Lung (tissue), 12 donors: ENCODE results near the gene TWNK. TPM values are rescaled to one million over a fixed set of nuclear protein-coding genes. Genes with fewer than 3 reads are reported as not detected.

ENCODE experiments used
- ATAC-seq: fragments of 200-7000 bp; cut with Tn5 transposase; one replicate; pipeline ENCODE4 v1.9.1; 2020; ENCODE audit warnings: moderate number of reproducible peaks; ENCODE audit not compliant: insufficient read depth, low FRiP score
- DNase-seq, 3 donors: peaks; one replicate each; pipeline ENCODE4 v3.0.0-alpha.2; 2013 to 2017
- H3K27ac ChIP-seq, 2 donors: one replicate each; pipeline ENCODE4 v1.5.1; 2013; ENCODE audit warnings: mild to moderate bottlenecking in 2 of 2, moderate library complexity in 2 of 2, control low read depth in 1 of 2, inconsistent platforms in 1 of 2, low read depth in 1 of 2, low read length in 1 of 2
- H3K27me3 ChIP-seq, 3 donors: one replicate each; pipeline ENCODE4 v1.5.1; 2013; ENCODE audit warnings: low read length in 2 of 3; ENCODE audit not compliant: control insufficient read depth in 3 of 3, insufficient read depth in 3 of 3
- H3K36me3 ChIP-seq, 4 donors: one replicate each; pipeline ENCODE4 v1.5.1; 2013; ENCODE audit warnings: low read length in 4 of 4, mild to moderate bottlenecking in 1 of 4, moderate library complexity in 1 of 4; ENCODE audit not compliant: control insufficient read depth in 4 of 4, insufficient read depth in 4 of 4
- H3K4me1 ChIP-seq, 5 donors: one replicate each; pipeline ENCODE4 v1.5.1; 2013; ENCODE audit warnings: low read length in 5 of 5, mild to moderate bottlenecking in 2 of 5, moderate library complexity in 1 of 5; ENCODE audit not compliant: control insufficient read depth in 5 of 5, insufficient read depth in 5 of 5
- H3K4me3 ChIP-seq: one replicate; pipeline ENCODE4 v1.5.1; 2013; ENCODE audit warnings: mild to moderate bottlenecking, control low read depth, moderate library complexity
- H3K9ac ChIP-seq, 2 donors: one replicate each; pipeline ENCODE4 v1.5.1; 2013; ENCODE audit warnings: low read length in 2 of 2, control low read depth in 1 of 2; ENCODE audit not compliant: insufficient read depth in 1 of 2
- H3K9me3 ChIP-seq, 4 donors: one replicate each; pipeline ENCODE4 v1.5.1; 2013; ENCODE audit warnings: low read length in 3 of 4, mild to moderate bottlenecking in 1 of 4, moderate library complexity in 1 of 4; ENCODE audit not compliant: control insufficient read depth in 4 of 4, insufficient read depth in 3 of 4
- CTCF ChIP-seq: IDR thresholded peaks from 2 replicates; pipeline ENCODE4 v1.5.1; 2012; ENCODE audit warnings: mild to moderate bottlenecking; ENCODE audit errors: control extremely low read depth, extremely low read depth
- WGBS, 2 donors: extraction: QIAGEN DNeasy Blood & Tissue Kit; methylation state at CpG; one replicate each; pipeline ENCODE4 v1.1.7; 2013; 5-methylcytosine and 5-hydroxymethylcytosine counted together
- polyA plus RNA-seq, 2 donors: library from polyadenylated mRNA; stranded (reverse); fragments of 200-250 nt; gene quantifications; one replicate each; pipeline ENCODE4 v1.2.1, GENCODE V29; 2013
- total RNA-seq, 2 donors: library from RNA; depleted of rRNA in 1 of 2; stranded (reverse); fragments of >200 nt in 1 of 2; gene quantifications; one replicate each; pipeline ENCODE4 v1.2.1, GENCODE V29; 2014 to 2021
- donor health status: control.
- donor health status: control.
- donor health status: Bipolar disorder and iron deficiency.
- donor health status: healthy.
- donor health status: DM: yes; HTN: yes; CAD: no.

TWNK gene
- total and polyA plus RNA-seq, 4 donors, result 3.9 to 8.3 (median 5.6) TPM

DNA sequence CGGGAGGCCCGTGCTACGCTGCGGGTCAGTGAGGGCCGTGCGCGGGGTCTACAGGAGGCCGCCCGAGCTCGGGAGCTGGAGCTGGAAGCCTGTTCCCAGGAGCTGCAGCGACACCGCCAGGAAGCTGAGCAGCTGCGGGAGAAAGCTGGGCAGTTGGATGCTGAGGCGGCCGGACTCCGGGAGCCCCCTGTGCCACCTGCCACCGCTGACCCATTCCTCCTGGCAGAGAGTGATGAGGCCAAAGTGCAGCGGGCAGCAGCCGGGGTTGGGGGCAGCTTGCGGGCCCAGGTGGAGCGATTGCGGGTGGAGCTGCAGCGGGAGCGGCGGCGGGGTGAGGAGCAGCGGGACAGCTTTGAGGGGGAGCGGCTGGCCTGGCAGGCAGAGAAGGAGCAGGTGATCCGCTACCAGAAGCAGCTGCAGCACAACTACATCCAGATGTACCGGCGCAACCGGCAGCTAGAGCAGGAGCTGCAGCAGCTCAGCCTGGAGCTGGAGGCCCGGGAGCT is 19.3 kb downstream of the TWNK start:
- H3K27me3 ChIP-seq, result no peaks in the 10 kb centered on the region
- no peaks in the 10 kb centered on the region for H3K9me3 ChIP-seq
- 91% methylated on average over 31 to 33 of the region's 33 CpGs for WGBS, 2 donors
- ATAC-seq (no peak), DNase-seq (peak in 1 of 3 donors; percentile 31)
- TF ChIP-seq CTCF, result no peak
- H3K36me3 ChIP-seq, result peaks cover 0 to 42% (median 31%) of the 10 kb centered on the region in 4 donors
- no peak overlapping the region for H3K27ac ChIP-seq
- no peak overlapping the region for H3K9ac ChIP-seq
- no peak overlapping the region for H3K4me3 ChIP-seq
- peaks cover 5 to 39% (median 14%) of the 10 kb centered on the region in 5 donors for H3K4me1 ChIP-seq

DNA sequence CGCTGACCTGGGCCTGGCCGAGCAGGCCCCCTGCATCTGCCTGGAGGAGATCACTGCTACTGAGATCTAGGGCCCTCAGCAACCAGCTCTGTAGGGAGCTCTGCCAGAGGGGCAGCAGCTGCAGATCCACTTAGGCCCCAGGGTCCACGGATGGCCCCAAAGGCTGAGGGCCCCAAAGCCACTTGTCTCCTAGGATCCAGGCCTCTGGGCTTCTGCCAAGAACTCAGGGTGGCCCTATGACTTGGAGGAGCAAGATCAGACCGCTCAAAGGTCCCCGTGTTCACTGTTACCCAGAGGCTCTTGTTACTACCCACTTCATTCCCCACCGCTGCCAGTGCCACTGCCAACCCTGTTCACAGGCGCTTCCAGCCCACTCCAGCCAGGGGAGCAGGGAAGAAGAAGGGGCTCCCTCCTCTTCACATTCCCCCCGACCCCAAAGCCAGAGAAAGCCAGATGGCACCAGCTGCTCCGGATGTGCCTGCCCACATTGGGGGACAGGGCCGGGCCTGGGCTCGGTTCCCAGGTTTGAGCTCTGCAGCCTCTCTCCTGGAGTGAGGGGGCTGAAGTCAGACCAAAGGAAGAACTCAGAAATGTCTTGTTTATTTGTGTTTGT is 19.9 kb downstream of the TWNK start:
- peak; percentile 89 to 91 (median 91) for DNase-seq
- peak overlapping the region in 1 of 2 donors; percentile 13 for H3K9ac ChIP-seq
- peaks cover 0 to 37% (median 13%) of the 10 kb centered on the region in 5 donors for H3K4me1 ChIP-seq
- H3K4me3 ChIP-seq, result no peak overlapping the region
- no peak for TF ChIP-seq CTCF
- 62 to 68% methylated on average over 11 of the region's 11 CpGs for WGBS, 2 donors
- ATAC-seq, result no peak
- no peaks in the 10 kb centered on the region for H3K9me3 ChIP-seq
- peaks cover 0 to 37% (median 31%) of the 10 kb centered on the region in 4 donors for H3K36me3 ChIP-seq
- peak overlapping the region in 1 of 2 donors; percentile 35 for H3K27ac ChIP-seq
- no peaks in the 10 kb centered on the region for H3K27me3 ChIP-seq

DNA sequence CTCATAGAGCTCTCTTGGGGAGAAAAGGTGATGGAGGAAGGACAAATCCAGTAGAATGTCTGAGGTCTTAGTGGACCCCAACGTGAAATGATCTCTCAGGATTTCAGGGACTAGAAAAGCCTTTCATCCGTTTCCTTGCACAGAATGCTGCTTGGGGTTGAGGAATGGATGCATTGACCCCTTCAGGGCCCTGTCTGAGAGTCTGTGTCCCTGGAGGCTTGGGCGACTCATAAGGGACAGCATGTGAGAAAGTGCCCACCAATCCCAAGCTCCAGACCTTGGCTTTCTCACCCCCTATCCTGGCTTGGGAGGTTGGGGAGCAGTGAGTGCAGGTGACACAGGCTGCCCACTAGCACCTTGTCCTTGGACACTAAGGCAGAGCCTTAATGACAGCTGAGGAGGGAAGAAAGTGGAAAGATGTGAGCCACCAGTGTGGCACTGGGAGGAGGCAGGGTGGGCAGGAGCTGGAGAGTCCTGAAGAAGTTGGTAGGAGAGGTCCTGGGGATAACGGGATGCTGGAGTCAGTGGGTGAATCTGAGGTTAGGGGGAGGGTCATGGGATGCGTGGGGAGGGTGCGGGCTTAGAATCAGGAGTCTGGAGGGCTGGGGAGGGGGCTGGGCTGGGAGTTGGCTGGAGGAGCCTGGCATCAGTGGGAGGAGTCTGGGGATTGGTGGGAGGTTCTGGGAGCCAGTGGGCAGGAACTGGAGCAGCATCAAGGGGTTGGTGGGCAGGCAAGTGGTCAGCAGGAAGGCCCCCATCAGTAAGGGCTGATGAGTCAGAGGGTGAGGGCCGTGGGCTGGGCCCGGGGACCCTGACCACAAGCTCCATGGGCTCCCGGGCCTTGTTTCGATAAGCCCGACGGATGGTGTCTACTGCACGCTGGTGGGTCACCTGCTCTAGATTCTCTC is 20.8 kb downstream of the TWNK start:
- TF ChIP-seq CTCF, result no peak
- ATAC-seq, result no peak
- H3K36me3 ChIP-seq, result peaks cover 0 to 29% (median 27%) of the 10 kb centered on the region in 4 donors
- no peaks in the 10 kb centered on the region for H3K27me3 ChIP-seq
- H3K9ac ChIP-seq, result peak overlapping the region in 1 of 2 donors; percentile 1
- no peak overlapping the region for H3K4me3 ChIP-seq
- H3K9me3 ChIP-seq, result no peaks in the 10 kb centered on the region
- peaks cover 0 to 39% (median 13%) of the 10 kb centered on the region in 5 donors for H3K4me1 ChIP-seq
- peak overlapping the region in 1 of 2 donors; percentile 64 for H3K27ac ChIP-seq
- WGBS, 2 donors, result 73 to 81% methylated on average over 12 to 13 of the region's 13 CpGs
- no peak for DNase-seq
